Keratinocyte (primary cell): ENCODE measurements around the gene CNTNAP2. TPM values are rescaled to one million over a fixed set of nuclear protein-coding genes. Genes with fewer than 3 reads are reported as not detected.

ENCODE experiments used
- DNase-seq: peaks from one replicate; pipeline ENCODE4 v3.0.0-alpha.2; 2011; ENCODE audit warnings: low read depth, missing footprints, low spot score
- FAIRE-seq: peaks from 2 replicates; lab custom pipeline; 2011; peaks lifted over from hg19 to GRCh38; lab: Jason Lieb, UNC
- H2AFZ ChIP-seq: 2 replicates; pipeline ENCODE4 v1.6.0; 2012; ENCODE audit warnings: low read length, control low read depth, inconsistent platforms; ENCODE audit not compliant: control insufficient read depth
- H3K27ac ChIP-seq: 2 replicates; pipeline ENCODE4 v1.5.1; 2011; ENCODE audit warnings: low read length; ENCODE audit not compliant: control insufficient read depth, insufficient read depth
- H3K27me3 ChIP-seq: 3 replicates; pipeline ENCODE4 v1.6.0; 2011; ENCODE audit warnings: low read length; ENCODE audit not compliant: control insufficient read depth, insufficient read depth; ENCODE audit errors: extremely low read depth
- H3K36me3 ChIP-seq, 2 experiments: 2 replicates in 1 of 2; 3 replicates in 1 of 2; pipeline ENCODE4 v1.5.1; 2011; ENCODE audit warnings: low read length in 2 of 2, mild to moderate bottlenecking in 1 of 2; ENCODE audit not compliant: control insufficient read depth in 2 of 2, insufficient read depth in 2 of 2; ENCODE audit errors: extremely low read depth in 1 of 2
- H3K4me1 ChIP-seq: 3 replicates; pipeline ENCODE4 v1.5.1; 2011; ENCODE audit warnings: low read length; ENCODE audit not compliant: control insufficient read depth, insufficient read depth; ENCODE audit errors: extremely low read depth
- H3K4me2 ChIP-seq: 3 replicates; pipeline ENCODE4 v1.6.0; 2011; ENCODE audit warnings: low read depth, low read length; ENCODE audit not compliant: control insufficient read depth, insufficient read depth; ENCODE audit errors: extremely low read depth
- H3K4me3 ChIP-seq, 3 experiments: fragments of 200-600 bp in 1 of 3; sonication (generic) in 1 of 3; 2 replicates in 2 of 3; 3 replicates in 1 of 3; pipeline ENCODE4 v1.5.1; 2011 to 2016; ENCODE audit warnings: low read length in 3 of 3, mild to moderate bottlenecking in 3 of 3, control low read depth in 2 of 3, inconsistent platforms in 1 of 3, low read depth in 1 of 3, mixed read lengths in 1 of 3, mixed run types in 1 of 3, moderate library complexity in 1 of 3; ENCODE audit not compliant: control insufficient read depth in 2 of 3, insufficient read depth in 2 of 3; ENCODE audit errors: extremely low read depth in 1 of 3
- H3K79me2 ChIP-seq: 2 replicates; pipeline ENCODE4 v1.6.0; 2012; ENCODE audit warnings: low read length; ENCODE audit not compliant: control insufficient read depth, insufficient read depth
- H3K9ac ChIP-seq: 3 replicates; pipeline ENCODE4 v1.6.0; 2011; ENCODE audit warnings: low read length; ENCODE audit not compliant: control insufficient read depth, insufficient read depth; ENCODE audit errors: extremely low read depth
- H3K9me1 ChIP-seq: 3 replicates; pipeline ENCODE4 v1.6.0; 2011; ENCODE audit warnings: low read length; ENCODE audit not compliant: control insufficient read depth, insufficient read depth; ENCODE audit errors: extremely low read depth
- H3K9me3 ChIP-seq: 2 replicates; pipeline ENCODE4 v1.5.1; 2012; ENCODE audit warnings: low read depth, low read length; ENCODE audit not compliant: control insufficient read depth
- H4K20me1 ChIP-seq: 3 replicates; pipeline ENCODE4 v1.6.0; 2011; ENCODE audit warnings: low read length; ENCODE audit not compliant: control insufficient read depth, insufficient read depth; ENCODE audit errors: extremely low read depth
- CTCF ChIP-seq, 3 experiments: IDR thresholded peaks in 1 of 3; conservative IDR thresholded peaks in 1 of 3; optimal IDR thresholded peaks in 1 of 3; 2 replicates in 2 of 3; 3 replicates in 1 of 3; pipeline versions ENCODE3 to v1.5.1; 2011; ENCODE audit warnings: low read length in 3 of 3, mild to moderate bottlenecking in 3 of 3, moderate library complexity in 2 of 3, control low read depth in 1 of 3, inconsistent platforms in 1 of 3; ENCODE audit not compliant: insufficient read depth in 2 of 3; ENCODE audit errors: extremely low read depth in 1 of 3
- EZH2 ChIP-seq: IDR thresholded peaks from one replicate; pipeline ENCODE4 v1.6.1; 2012; ENCODE audit warnings: inconsistent platforms, mild to moderate bottlenecking, low read length, moderate library complexity
- dilution Hi-C: fragments of 300-500 bp; cut with MboI; formaldehyde crosslinking; loops from one replicate; pipeline ENCODE4 v1.7.0; 2020; ENCODE audit warnings: low sequenced_read_pairs; ENCODE audit not compliant: extremely low pct_ligation_motif_present
- polyA plus RNA-seq, 5 experiments: library from polyadenylated mRNA; depleted of rRNA in 3 of 5; stranded (reverse) in 3 of 5; stranded (forward) in 1 of 5; unstranded in 1 of 5; fragments of >200 nt; gene quantifications; 1 replicate in 1 of 5; 2 replicates in 3 of 5; 3 replicates in 1 of 5; pipeline versions ENCODE4 v1.2.1 to v1.2.3, GENCODE V29; 2011 to 2012; ENCODE audit warnings: missing spikeins in 2 of 5, low read depth in 1 of 5, low replicate concordance in 1 of 5

The CNTNAP2 gene
- polyA plus RNA-seq, 1 donor (not counting 4 experiments of a cell fraction or from before 2014, with no cell fraction given), result 1.4 TPM

- H3K4me3 ChIP-seq, result no peak overlapping the region
- H2AFZ ChIP-seq, result no peak overlapping the region
- dilution Hi-C loops, result no loop called here
- no peaks in the 10 kb centered on the region for H3K4me1 ChIP-seq
- DNase-seq, result no peak
- H4K20me1 ChIP-seq, result no peaks in the 10 kb centered on the region
- no peaks in the 10 kb centered on the region for H3K9me1 ChIP-seq
- no peaks in the 10 kb centered on the region for H3K9me3 ChIP-seq
- H3K9ac ChIP-seq, result no peak overlapping the region
- TF ChIP-seq EZH2, result no peak
- TF ChIP-seq CTCF (optimal IDR thresholded peaks at IDR 0.05 in 1 of 3, IDR thresholded peaks at IDR 0.05 in 1 of 3, conservative IDR thresholded peaks at IDR 0.05 in 1 of 3; ENCODE audit: extremely low read depth in 1 of 3, insufficient read depth in 2 of 3, low read length in 3 of 3), result no peak
- no peaks in the 10 kb centered on the region for H3K79me2 ChIP-seq
- no peak for FAIRE-seq
- no peaks in the 10 kb centered on the region for H3K27me3 ChIP-seq
- H3K36me3 ChIP-seq, result no peaks in the 10 kb centered on the region
- H3K27ac ChIP-seq, result no peak overlapping the region
- no peak overlapping the region for H3K4me2 ChIP-seq
Measured at GRCh38 chr7:147982307-147982706, 1865.7 kb downstream of the CNTNAP2 start.

- no peak overlapping the region for H3K9ac ChIP-seq
- H3K79me2 ChIP-seq, result no peaks in the 10 kb centered on the region
- H3K27me3 ChIP-seq, result no peaks in the 10 kb centered on the region
- DNase-seq (no peak), FAIRE-seq (no peak)
- H3K9me3 ChIP-seq, result no peaks in the 10 kb centered on the region
- H3K4me1 ChIP-seq, result no peaks in the 10 kb centered on the region
- H2AFZ ChIP-seq, result no peak overlapping the region
- no peaks in the 10 kb centered on the region for H4K20me1 ChIP-seq
- no peak overlapping the region for H3K4me2 ChIP-seq
- TF ChIP-seq EZH2 (no peak), CTCF (optimal IDR thresholded peaks at IDR 0.05 in 1 of 3, IDR thresholded peaks at IDR 0.05 in 1 of 3, conservative IDR thresholded peaks at IDR 0.05 in 1 of 3; ENCODE audit: extremely low read depth in 1 of 3, insufficient read depth in 2 of 3, low read length in 3 of 3) (no peak)
- no peak overlapping the region for H3K4me3 ChIP-seq
- dilution Hi-C loops, result no loop called here
- H3K27ac ChIP-seq, result no peak overlapping the region
- no peaks in the 10 kb centered on the region for H3K36me3 ChIP-seq
- no peaks in the 10 kb centered on the region for H3K9me1 ChIP-seq
Measured at GRCh38 chr7:147984265-147984664, 1867.7 kb downstream of the CNTNAP2 start.
